ENCODE results near the gene PCDHB11.
"Not testable (repeated sequence)": the region's sequence is repeated elsewhere in the genome, so short reads cannot be mapped to it uniquely, and the experiment has no call there.

Gene PCDHB11

DNA sequence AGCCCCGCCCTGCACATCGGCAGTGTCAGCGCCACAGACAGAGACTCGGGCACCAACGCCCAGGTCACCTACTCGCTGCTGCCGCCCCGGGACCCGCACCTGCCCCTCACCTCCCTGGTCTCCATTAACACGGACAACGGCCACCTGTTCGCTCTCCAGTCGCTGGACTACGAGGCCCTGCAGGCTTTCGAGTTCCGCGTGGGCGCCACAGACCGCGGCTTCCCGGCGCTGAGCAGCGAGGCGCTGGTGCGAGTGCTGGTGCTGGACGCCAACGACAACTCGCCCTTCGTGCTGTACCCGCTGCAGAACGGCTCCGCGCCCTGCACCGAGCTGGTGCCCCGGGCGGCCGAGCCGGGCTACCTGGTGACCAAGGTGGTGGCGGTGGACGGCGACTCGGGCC, 47.5 kb downstream of the PCDHB11 start:
- not testable (repeated sequence) for DNase-seq

DNA sequence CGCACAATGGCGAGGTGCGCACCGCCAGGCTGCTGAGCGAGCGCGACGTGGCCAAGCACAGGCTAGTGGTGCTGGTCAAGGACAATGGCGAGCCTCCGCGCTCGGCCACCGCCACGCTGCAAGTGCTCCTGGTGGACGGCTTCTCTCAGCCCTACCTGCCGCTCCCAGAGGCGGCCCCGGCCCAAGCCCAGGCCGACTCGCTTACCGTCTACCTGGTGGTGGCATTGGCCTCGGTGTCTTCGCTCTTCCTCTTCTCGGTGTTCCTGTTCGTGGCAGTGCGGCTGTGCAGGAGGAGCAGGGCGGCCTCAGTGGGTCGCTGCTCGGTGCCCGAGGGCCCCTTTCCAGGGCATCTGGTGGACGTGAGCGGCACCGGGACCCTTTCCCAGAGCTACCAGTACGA, 48.0 kb downstream of the PCDHB11 start:
- DNase-seq, result not testable (repeated sequence)

DNA sequence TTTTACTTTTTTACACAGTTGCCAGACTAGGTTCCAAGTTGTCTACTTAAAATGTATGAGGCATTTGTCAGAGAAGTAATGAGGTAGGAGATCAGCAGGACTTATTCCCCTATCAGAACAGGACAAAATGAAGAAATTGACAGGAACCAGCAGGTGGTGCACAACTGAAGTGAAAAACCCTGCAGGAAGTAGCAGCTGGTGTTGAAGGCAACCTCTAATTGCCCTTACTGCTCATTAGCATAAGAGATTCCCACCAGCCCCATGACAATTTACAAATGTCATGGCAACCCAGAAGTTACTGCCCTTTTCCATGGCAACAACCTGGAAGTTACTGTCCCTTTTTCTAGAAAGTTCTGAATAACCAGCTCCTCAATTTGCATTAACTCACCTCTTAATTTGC, 51.1 kb downstream of the PCDHB11 start:
- DNase-seq, result no peak
